ENCODE measurements around the gene NAV1.
A peak's percentile ranks its signal among the peaks of the same experiment; 100 is the strongest.
"Not testable (repeated sequence)": the region's sequence is repeated elsewhere in the genome, so short reads cannot be mapped to it uniquely, and the experiment has no call there.

The NAV1 gene

GRCh38 chr1:201503397-201504176 lies 35.3 kb upstream of the NAV1 start:
- DNase-seq: peak; percentile 59

- no peak for DNase-seq
Measured at GRCh38 chr1:201504179-201504631, 34.7 kb upstream of the NAV1 start.

- DNase-seq: no peak
Measured at GRCh38 chr1:201504799-201505502, 34.0 kb upstream of the NAV1 start.

GRCh38 chr1:201505503-201505890 lies 33.4 kb upstream of the NAV1 start:
- no peak for DNase-seq

GRCh38 chr1:201506092-201506491 lies 32.8 kb upstream of the NAV1 start:
- DNase-seq: no peak

GRCh38 chr1:201506557-201507359 lies 32.2 kb upstream of the NAV1 start, which contains the start of gene CSRP1:
TSS of gene CSRP1 (minus strand) at chr1:201507123. CDS start at chr1:201496303, 10,820 bp downstream.
- DNase-seq: peak; percentile 79

GRCh38 chr1:201507360-201507675 lies 31.6 kb upstream of the NAV1 start:
- DNase-seq: no peak

GRCh38 chr1:201508809-201509208 lies 30.1 kb upstream of the NAV1 start:
- DNase-seq: no peak

GRCh38 chr1:201509601-201510374 lies 29.1 kb upstream of the NAV1 start:
- no peak for DNase-seq

GRCh38 chr1:201510734-201511133 lies 28.2 kb upstream of the NAV1 start:
- DNase-seq: no peak

GRCh38 chr1:201511396-201511940 lies 27.5 kb upstream of the NAV1 start:
- no peak for DNase-seq

- DNase-seq: no peak
Measured at GRCh38 chr1:201511941-201512539, 26.9 kb upstream of the NAV1 start.

GRCh38 chr1:201513498-201514243 lies 25.3 kb upstream of the NAV1 start:
- no peak for DNase-seq

- DNase-seq: no peak
Measured at GRCh38 chr1:201514466-201514865, 24.5 kb upstream of the NAV1 start.

- no peak for DNase-seq
Measured at GRCh38 chr1:201515062-201515750, 23.7 kb upstream of the NAV1 start.

GRCh38 chr1:201515895-201516294 lies 23.0 kb upstream of the NAV1 start:
- no peak for DNase-seq

- DNase-seq: no peak
Measured at GRCh38 chr1:201516511-201517127, 22.3 kb upstream of the NAV1 start.

GRCh38 chr1:201517631-201518030 lies 21.3 kb upstream of the NAV1 start:
- DNase-seq: no peak

GRCh38 chr1:201518071-201518470 lies 20.9 kb upstream of the NAV1 start:
- DNase-seq: no peak

- not testable (repeated sequence) for DNase-seq
Measured at GRCh38 chr1:201520046-201520575, 18.8 kb upstream of the NAV1 start.
